Activated T-cell treated with anti-CD3 and anti-CD28 coated beads, Interleukin-2, amount 50 U/mL, for 4 hours (primary cell): ENCODE data around the gene SKIC8. TPM values are rescaled to one million over a fixed set of nuclear protein-coding genes. Genes with fewer than 3 reads are reported as not detected.

Experiments used
- ATAC-seq, 2 donors: fragments of 200-7000 bp; cut with Tn5 transposase; one replicate each; pipeline ENCODE4 v1.10.0; 2021
- DNase-seq: peaks from one replicate; pipeline ENCODE4 v3.0.0-alpha.2; 2020
- H3K27me3 Mint-ChIP-seq: one replicate; pipeline ENCODE4 v1.8.0; 2021; ENCODE audit warnings: low read depth, mixed read lengths
- H3K36me3 Mint-ChIP-seq: one replicate; pipeline ENCODE4 v1.8.0; 2022; ENCODE audit warnings: mixed read lengths; ENCODE audit not compliant: insufficient read depth
- H3K4me1 Mint-ChIP-seq: one replicate; pipeline ENCODE4 v1.8.0; 2021; ENCODE audit warnings: low read depth, mixed read lengths
- H3K4me3 Mint-ChIP-seq: one replicate; pipeline ENCODE4 v1.8.0; 2021; ENCODE audit warnings: mild to moderate bottlenecking, moderate library complexity, mixed read lengths
- H3K9me3 Mint-ChIP-seq: one replicate; pipeline ENCODE4 v1.8.0; 2021; ENCODE audit warnings: mixed read lengths
- total RNA-seq, 3 donors: library from RNA; stranded (reverse); gene quantifications; one replicate each; pipeline ENCODE4 v1.2.1, GENCODE V29; 2021

The SKIC8 gene
- total RNA-seq, 3 donors from 2014 or later: 52.8 to 54.5 (median 53.6) TPM

GRCh38 chr15:78314181-78314581, 14.8 kb upstream of the SKIC8 start:
- H3K4me1 Mint-ChIP-seq: no peaks in the 10 kb centered on the region
- H3K9me3 Mint-ChIP-seq: no peaks in the 10 kb centered on the region
- ATAC-seq: no peak
- no peak for DNase-seq
- H3K4me3 Mint-ChIP-seq: no peak overlapping the region
- H3K27me3 Mint-ChIP-seq: peaks cover 6% of the 10 kb centered on the region
- H3K36me3 Mint-ChIP-seq: no peaks in the 10 kb centered on the region

GRCh38 chr15:78313383-78313782, 14.0 kb upstream of the SKIC8 start:
- Mint-ChIP-seq H3K9me3 (no peaks in the 10 kb centered on the region), H3K36me3 (no peaks in the 10 kb centered on the region), H3K27me3 (peaks cover 6% of the 10 kb centered on the region), H3K4me3 (no peak overlapping the region), H3K4me1 (no peaks in the 10 kb centered on the region)
- no peak for DNase-seq
- ATAC-seq: no peak

DNA sequence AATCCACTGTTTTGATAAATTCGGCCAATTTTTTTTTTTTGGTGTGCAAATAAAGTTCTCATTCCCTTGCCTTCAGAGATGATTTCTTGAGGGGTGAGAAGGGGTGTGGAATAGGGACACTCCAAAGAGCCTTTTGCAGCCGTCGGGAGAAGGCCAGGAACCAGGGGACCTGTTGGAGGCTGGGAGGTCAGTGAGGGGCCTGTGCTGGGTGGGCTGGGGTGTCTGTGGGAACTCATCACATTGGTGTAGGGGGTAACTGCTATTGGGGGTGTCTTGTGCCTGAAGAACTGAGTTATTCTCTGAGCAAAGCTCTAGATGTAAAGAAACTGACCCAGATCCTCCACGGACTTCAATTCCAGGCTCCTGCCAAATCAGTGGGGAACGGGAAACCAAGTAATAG, 13.5 kb upstream of the SKIC8 start:
- no peak for ATAC-seq
- Mint-ChIP-seq H3K4me1 (no peaks in the 10 kb centered on the region), H3K4me3 (no peak overlapping the region), H3K27me3 (peaks cover 10% of the 10 kb centered on the region), H3K36me3 (no peaks in the 10 kb centered on the region), H3K9me3 (no peaks in the 10 kb centered on the region)
- DNase-seq: no peak

- no peak for DNase-seq
- Mint-ChIP-seq H3K4me3 (no peak overlapping the region), H3K9me3 (no peaks in the 10 kb centered on the region), H3K36me3 (no peaks in the 10 kb centered on the region), H3K4me1 (no peaks in the 10 kb centered on the region), H3K27me3 (peaks cover 11% of the 10 kb centered on the region)
- ATAC-seq: no peak
Measured at GRCh38 chr15:78312536-78312935, 13.1 kb upstream of the SKIC8 start.

DNA sequence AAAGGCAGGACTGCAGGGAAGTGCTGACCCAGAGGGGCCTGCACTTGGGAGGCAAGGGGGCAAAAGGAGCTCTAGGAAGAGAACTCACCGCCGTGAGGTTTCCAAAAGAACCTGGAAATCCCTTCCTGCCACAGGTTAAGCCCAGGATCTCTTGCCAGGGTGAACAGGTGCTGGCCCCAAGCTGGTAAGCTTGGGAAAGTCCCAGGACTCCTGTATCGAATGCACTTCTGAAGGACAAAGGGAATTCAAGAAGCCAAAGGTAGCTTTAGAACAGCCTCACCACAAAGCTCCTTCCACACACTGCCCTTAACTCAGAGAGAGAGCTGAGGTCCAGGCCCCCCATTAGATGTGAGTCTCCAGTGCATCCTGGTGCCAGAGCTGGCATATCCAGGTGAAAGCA, 11.9 kb upstream of the SKIC8 start:
- ATAC-seq: no peak
- Mint-ChIP-seq H3K9me3 (no peaks in the 10 kb centered on the region), H3K27me3 (peaks cover 14% of the 10 kb centered on the region), H3K36me3 (no peaks in the 10 kb centered on the region), H3K4me1 (no peaks in the 10 kb centered on the region), H3K4me3 (no peak overlapping the region)
- no peak for DNase-seq

GRCh38 chr15:78308422-78309032, 9.1 kb upstream of the SKIC8 start:
- no peaks in the 10 kb centered on the region for H3K4me1 Mint-ChIP-seq
- H3K27me3 Mint-ChIP-seq: peaks cover 9% of the 10 kb centered on the region
- DNase-seq (peak; percentile 23), ATAC-seq (peak; percentile 74 to 76)
- H3K36me3 Mint-ChIP-seq: no peaks in the 10 kb centered on the region
- no peak overlapping the region for H3K4me3 Mint-ChIP-seq
- H3K9me3 Mint-ChIP-seq: no peaks in the 10 kb centered on the region

- H3K36me3 Mint-ChIP-seq: no peaks in the 10 kb centered on the region
- ATAC-seq (no peak), DNase-seq (no peak)
- H3K9me3 Mint-ChIP-seq: no peaks in the 10 kb centered on the region
- peaks cover 9% of the 10 kb centered on the region for H3K27me3 Mint-ChIP-seq
- no peak overlapping the region for H3K4me3 Mint-ChIP-seq
- H3K4me1 Mint-ChIP-seq: no peaks in the 10 kb centered on the region
Measured at GRCh38 chr15:78307976-78308375, 8.6 kb upstream of the SKIC8 start.

GRCh38 chr15:78306176-78306774, 6.9 kb upstream of the SKIC8 start:
- peaks cover 9% of the 10 kb centered on the region for H3K4me1 Mint-ChIP-seq
- no peak overlapping the region for H3K4me3 Mint-ChIP-seq
- H3K9me3 Mint-ChIP-seq: no peaks in the 10 kb centered on the region
- DNase-seq (no peak), ATAC-seq (no peak)
- peaks cover 8% of the 10 kb centered on the region for H3K27me3 Mint-ChIP-seq
- H3K36me3 Mint-ChIP-seq: no peaks in the 10 kb centered on the region

DNA sequence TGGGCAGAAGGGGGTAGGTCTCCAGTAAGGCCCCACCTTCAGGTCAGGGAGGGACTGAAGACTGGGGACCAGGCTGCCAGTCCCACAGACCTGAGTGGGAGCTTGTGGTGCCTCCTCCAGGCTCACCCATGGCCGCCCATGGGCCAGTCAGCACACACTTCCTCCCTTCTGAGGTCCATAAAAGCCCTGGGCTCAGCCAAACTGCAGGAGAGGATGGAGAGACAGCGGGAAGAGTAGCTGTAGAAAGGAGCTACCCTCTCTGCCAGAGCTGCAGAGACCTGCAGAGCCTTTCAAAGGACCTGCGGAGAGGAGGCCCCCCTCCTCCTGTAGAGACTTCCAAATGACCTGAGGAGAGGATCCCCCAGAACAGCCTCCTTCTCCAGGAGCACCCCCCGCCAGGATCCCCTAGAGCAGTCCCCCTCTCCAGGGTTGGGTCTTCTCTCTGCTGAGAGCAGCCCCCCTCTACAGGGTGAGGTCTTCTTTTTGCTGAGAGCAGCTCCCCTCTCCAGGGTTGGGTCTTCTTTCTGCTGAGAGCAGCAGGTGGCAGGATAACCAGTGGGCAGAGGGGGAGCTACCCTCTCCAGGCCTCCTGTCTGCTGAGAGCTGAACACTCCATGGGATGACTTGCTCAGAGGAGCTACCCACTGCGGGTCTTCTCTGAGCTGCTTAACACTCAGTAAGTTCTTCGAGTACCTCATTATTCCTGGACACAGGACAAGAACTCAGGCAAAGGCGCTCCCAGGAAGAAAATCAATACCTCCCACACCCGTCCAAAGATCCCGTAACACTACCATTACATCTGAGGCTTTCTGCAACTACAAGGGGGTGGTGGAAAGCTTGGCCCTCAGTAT, 5.0 kb upstream of the SKIC8 start:
- ATAC-seq: no peak
- DNase-seq: no peak
- no peak overlapping the region for H3K4me3 Mint-ChIP-seq
- no peaks in the 10 kb centered on the region for H3K36me3 Mint-ChIP-seq
- peaks cover 8% of the 10 kb centered on the region for H3K27me3 Mint-ChIP-seq
- no peaks in the 10 kb centered on the region for H3K9me3 Mint-ChIP-seq
- peaks cover 9% of the 10 kb centered on the region for H3K4me1 Mint-ChIP-seq

- peaks cover 2% of the 10 kb centered on the region for H3K27me3 Mint-ChIP-seq
- H3K4me1 Mint-ChIP-seq: peaks cover 17% of the 10 kb centered on the region
- ATAC-seq (no peak), DNase-seq (no peak)
- H3K9me3 Mint-ChIP-seq: no peaks in the 10 kb centered on the region
- H3K4me3 Mint-ChIP-seq: no peak overlapping the region
- no peaks in the 10 kb centered on the region for H3K36me3 Mint-ChIP-seq
Measured at GRCh38 chr15:78302579-78303312, 3.3 kb upstream of the SKIC8 start.

- Mint-ChIP-seq H3K9me3 (no peaks in the 10 kb centered on the region), H3K4me1 (peaks cover 20% of the 10 kb centered on the region), H3K36me3 (no peaks in the 10 kb centered on the region), H3K4me3 (no peak overlapping the region), H3K27me3 (no peaks in the 10 kb centered on the region)
- ATAC-seq (no peak), DNase-seq (no peak)
Measured at GRCh38 chr15:78301828-78302227, 2.4 kb upstream of the SKIC8 start.

- no peaks in the 10 kb centered on the region for H3K27me3 Mint-ChIP-seq
- no peak for ATAC-seq
- no peaks in the 10 kb centered on the region for H3K36me3 Mint-ChIP-seq
- H3K4me1 Mint-ChIP-seq: peaks cover 21% of the 10 kb centered on the region
- no peaks in the 10 kb centered on the region for H3K9me3 Mint-ChIP-seq
- H3K4me3 Mint-ChIP-seq: peak overlapping the region; percentile 2
- DNase-seq: no peak
Measured at GRCh38 chr15:78301326-78301725, 1.9 kb upstream of the SKIC8 start.

DNA sequence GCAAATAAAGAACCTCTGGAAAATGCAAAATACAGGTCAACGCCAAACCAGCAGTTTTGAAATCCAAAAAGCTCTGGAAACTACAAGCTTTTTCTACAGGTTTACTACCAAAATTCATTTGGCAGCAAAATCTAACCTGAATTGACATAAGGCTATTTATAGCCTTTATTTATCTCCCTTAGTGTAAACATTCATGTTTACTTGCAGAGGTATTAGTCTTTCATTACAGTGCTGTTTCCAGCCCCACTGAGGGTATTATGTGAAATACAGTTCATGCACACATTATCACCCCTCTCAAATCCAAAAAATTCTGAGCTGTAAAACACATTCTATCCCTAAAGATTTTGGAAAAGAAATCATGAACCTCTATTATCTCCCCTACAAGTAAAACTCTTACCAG, 7.2 kb downstream of the SKIC8 start:
- no peak for DNase-seq
- Mint-ChIP-seq H3K27me3 (no peaks in the 10 kb centered on the region), H3K9me3 (no peaks in the 10 kb centered on the region), H3K4me3 (no peak overlapping the region), H3K36me3 (peaks cover 34% of the 10 kb centered on the region), H3K4me1 (peaks cover 3% of the 10 kb centered on the region)
- no peak for ATAC-seq

DNA sequence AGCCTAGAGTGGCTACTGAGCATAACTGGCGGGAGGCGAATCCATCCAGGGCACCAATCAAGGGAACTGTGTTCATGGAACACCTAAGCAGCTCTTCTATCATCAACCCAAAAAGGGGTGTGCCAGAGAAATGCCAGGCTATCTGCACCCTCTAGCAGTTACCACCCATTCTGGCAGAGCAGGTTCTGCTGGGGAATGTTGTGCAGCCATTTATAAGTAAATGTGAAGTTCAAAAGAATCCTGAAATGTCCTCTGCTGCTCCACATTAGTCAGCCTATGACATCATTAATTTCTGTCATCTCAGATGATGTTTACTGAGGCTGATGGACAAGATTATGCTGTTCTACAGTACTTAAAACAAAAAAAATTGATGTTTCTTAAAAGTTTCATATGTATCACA, 7.7 kb downstream of the SKIC8 start:
- H3K4me1 Mint-ChIP-seq: no peaks in the 10 kb centered on the region
- H3K36me3 Mint-ChIP-seq: peaks cover 35% of the 10 kb centered on the region
- no peak for DNase-seq
- no peaks in the 10 kb centered on the region for H3K9me3 Mint-ChIP-seq
- H3K27me3 Mint-ChIP-seq: no peaks in the 10 kb centered on the region
- H3K4me3 Mint-ChIP-seq: no peak overlapping the region
- no peak for ATAC-seq
